IMR-90 (cell line): ENCODE results near the gene MRPL58. TPM values are rescaled to one million over a fixed set of nuclear protein-coding genes. Genes with fewer than 3 reads are reported as not detected.
"Not testable (repeated sequence)": the region's sequence is repeated elsewhere in the genome, so short reads cannot be mapped to it uniquely, and the experiment has no call there.

ENCODE experiments used
- ATAC-seq: fragments of 200-7000 bp; cut with Tn5 transposase; 2 replicates; pipeline ENCODE4 v1.9.1; 2020; ENCODE audit warnings: low read depth, mild to moderate bottlenecking, moderate library complexity
- BruUV-seq: library from RNA; stranded (reverse); fragments of 400-500 nt; replicated peaks from 2 replicates; lab custom pipeline; 2021; lab: Mats Ljungman, UMichigan
- CTCF ChIA-PET: fragments of 300-600 bp; formaldehyde crosslinking; extraction: SDS; loops from one replicate; lab custom pipeline; 2021; ENCODE audit warnings: antibody characterized with exemption; lab: Yijun Ruan, JAX
- POLR2A ChIA-PET: fragments of 300-600 bp; sonication (Branson Sonifier 250); formaldehyde crosslinking; loops from one replicate; lab custom pipeline; 2022; ENCODE audit warnings: antibody characterized with exemption; ENCODE audit not compliant: unreplicated experiment; lab: Charles Lee
- DNase-seq: peaks from one replicate; pipeline ENCODE4 v3.0.0; 2013
- H2AFZ ChIP-seq: replicated peaks from 2 replicates; pipeline ENCODE3; 2013; ENCODE audit warnings: low read length, mild to moderate bottlenecking; ENCODE audit not compliant: poor library complexity
- H2AK5ac ChIP-seq: 2 replicates; pipeline ENCODE4 v1.6.1; 2013; ENCODE audit warnings: low read depth, low read length, inconsistent platforms
- H2AK9ac ChIP-seq: replicated peaks from 2 replicates; pipeline ENCODE3; 2013; ENCODE audit warnings: mild to moderate bottlenecking, low read depth, low read length, moderate library complexity; ENCODE audit not compliant: poor library complexity
- H2BK120ac ChIP-seq: 2 replicates; pipeline ENCODE4 v1.6.1; 2013; ENCODE audit warnings: low read depth, low read length, inconsistent platforms
- H2BK15ac ChIP-seq: 3 replicates; pipeline ENCODE4 v1.6.1; 2013; ENCODE audit warnings: low read depth, low read length, inconsistent platforms
- H2BK20ac ChIP-seq: 2 replicates; pipeline ENCODE4 v1.6.1; 2013; ENCODE audit warnings: low read depth, mild to moderate bottlenecking, inconsistent platforms, low read length, moderate library complexity
- H2BK5ac ChIP-seq: 2 replicates; pipeline ENCODE4 v1.6.1; 2013; ENCODE audit warnings: mild to moderate bottlenecking, low read depth, low read length, inconsistent platforms; ENCODE audit not compliant: poor library complexity, severe bottlenecking
- H3K14ac ChIP-seq: replicated peaks from 2 replicates; pipeline ENCODE4 v1.6.1; 2013; ENCODE audit warnings: low read depth, low read length, inconsistent platforms
- H3K18ac ChIP-seq: 2 replicates; pipeline ENCODE4 v1.6.1; 2013; ENCODE audit warnings: low read depth, low read length, control low read depth
- H3K23ac ChIP-seq: 2 replicates; pipeline ENCODE4 v1.6.1; 2013; ENCODE audit warnings: low read depth, low read length, inconsistent platforms
- H3K27ac ChIP-seq: 2 replicates; pipeline ENCODE4 v1.5.1; 2013; ENCODE audit warnings: mild to moderate bottlenecking, control low read depth, low read length; ENCODE audit not compliant: insufficient read depth
- H3K27me3 ChIP-seq: 2 replicates; pipeline ENCODE4 v1.6.1; 2013; ENCODE audit warnings: low read length; ENCODE audit not compliant: control insufficient read depth, insufficient read depth
- H3K36me3 ChIP-seq: 2 replicates; pipeline ENCODE4 v1.6.1; 2013; ENCODE audit warnings: low read length, mixed read lengths; ENCODE audit not compliant: control insufficient read depth, insufficient read depth
- H3K4ac ChIP-seq: 2 replicates; pipeline ENCODE4 v1.6.1; 2013; ENCODE audit warnings: low read depth, low read length, inconsistent platforms
- H3K4me1 ChIP-seq: 2 replicates; pipeline ENCODE4 v1.6.1; 2013; ENCODE audit warnings: low read length, mixed read lengths; ENCODE audit not compliant: control insufficient read depth, insufficient read depth
- H3K4me2 ChIP-seq: 2 replicates; pipeline ENCODE4 v1.6.1; 2013; ENCODE audit warnings: low read depth, mild to moderate bottlenecking, control low read depth, low read length, moderate library complexity
- H3K4me3 ChIP-seq: 2 replicates; pipeline ENCODE4 v1.5.1; 2013; ENCODE audit warnings: low read depth, mild to moderate bottlenecking, control low read depth, low read length, moderate library complexity; ENCODE audit not compliant: insufficient read depth
- H3K56ac ChIP-seq: 2 replicates; pipeline ENCODE4 v1.6.1; 2013; ENCODE audit warnings: low read length, inconsistent platforms; ENCODE audit not compliant: insufficient read depth; ENCODE audit errors: extremely low read depth
- H3K79me1 ChIP-seq, 2 experiments: 2 replicates each; pipeline ENCODE4 v1.6.1; 2013; ENCODE audit warnings: low read length in 2 of 2, inconsistent platforms in 1 of 2, low read depth in 1 of 2
- H3K9ac ChIP-seq: 2 replicates; pipeline ENCODE4 v1.6.1; 2013; ENCODE audit warnings: low read depth, low read length, control low read depth
- H3K9me1 ChIP-seq: 2 replicates; pipeline ENCODE4 v1.6.1; 2013; ENCODE audit warnings: low read length, inconsistent platforms; ENCODE audit not compliant: insufficient read depth
- H3K9me3 ChIP-seq: 2 replicates; pipeline ENCODE4 v1.6.1; 2013; ENCODE audit warnings: low read length; ENCODE audit not compliant: control insufficient read depth, insufficient read depth
- H4K20me1 ChIP-seq: 2 replicates; pipeline ENCODE4 v1.6.1; 2013; ENCODE audit warnings: low read length, inconsistent platforms; ENCODE audit not compliant: insufficient read depth
- H4K5ac ChIP-seq: 2 replicates; pipeline ENCODE4 v1.6.1; 2013; ENCODE audit warnings: mild to moderate bottlenecking, low read depth, low read length, control low read depth
- H4K8ac ChIP-seq, 2 experiments: 2 replicates each; pipeline ENCODE4 v1.6.1; 2013; ENCODE audit warnings: low read depth in 2 of 2, low read length in 2 of 2, control low read depth in 1 of 2, inconsistent platforms in 1 of 2
- H4K91ac ChIP-seq: 2 replicates; pipeline ENCODE4 v1.6.1; 2013; ENCODE audit warnings: low read depth, low read length, inconsistent platforms; ENCODE audit not compliant: insufficient read depth
- POLR2A ChIP-seq: IDR thresholded peaks from 2 replicates; pipeline ENCODE4 v1.6.1; 2012; ENCODE audit warnings: mild to moderate bottlenecking, low read depth, low read length
- WGBS, 2 experiments: methylation state at CpG; one replicate each; pipeline versions ENCODE4 v1.1.5 to v1.1.7; 2013; ENCODE audit warnings: missing lambda C conversion rate in 2 of 2; ENCODE audit not compliant: insufficient read length in 1 of 2; ENCODE audit errors: extremely low coverage in 2 of 2; 5-methylcytosine and 5-hydroxymethylcytosine counted together
- dilution Hi-C: fragments of 300-500 bp; cut with HindIII; formaldehyde crosslinking; loops from one replicate; pipeline ENCODE4 v1.14.3; 2018; ENCODE audit warnings: low sequenced_read_pairs; ENCODE audit not compliant: unreplicated experiment
- in situ Hi-C: fragments of 300-500 bp; cut with MboI; formaldehyde crosslinking; loops from 3 replicates; pipeline ENCODE4 v1.14.3; 2019; ENCODE audit warnings: low sequenced_read_pairs, inconsistent platforms, mixed read lengths
- intact Hi-C: fragments of 100-400 bp; cut with micrococcal nuclease; formaldehyde crosslinking; loops from 2 replicates; pipeline ENCODE4 v1.10.0; 2022
- polyA plus RNA-seq, 3 experiments: library from polyadenylated mRNA; depleted of rRNA; stranded (reverse); fragments of >200 nt; gene quantifications; 2 replicates each; pipeline ENCODE4 v1.2.3, GENCODE V29; 2012; ENCODE audit warnings: low replicate concordance in 1 of 3
- total RNA-seq: library from RNA; depleted of rRNA; stranded (reverse); fragments of >200 nt; gene quantifications from 2 replicates; pipeline ENCODE4 v1.2.3, GENCODE V29; 2012

Gene MRPL58
- total and polyA plus RNA-seq, 2 of the 4 experiments (the other 2 are of a cell fraction), result 42.5 to 53.0 TPM

DNA sequence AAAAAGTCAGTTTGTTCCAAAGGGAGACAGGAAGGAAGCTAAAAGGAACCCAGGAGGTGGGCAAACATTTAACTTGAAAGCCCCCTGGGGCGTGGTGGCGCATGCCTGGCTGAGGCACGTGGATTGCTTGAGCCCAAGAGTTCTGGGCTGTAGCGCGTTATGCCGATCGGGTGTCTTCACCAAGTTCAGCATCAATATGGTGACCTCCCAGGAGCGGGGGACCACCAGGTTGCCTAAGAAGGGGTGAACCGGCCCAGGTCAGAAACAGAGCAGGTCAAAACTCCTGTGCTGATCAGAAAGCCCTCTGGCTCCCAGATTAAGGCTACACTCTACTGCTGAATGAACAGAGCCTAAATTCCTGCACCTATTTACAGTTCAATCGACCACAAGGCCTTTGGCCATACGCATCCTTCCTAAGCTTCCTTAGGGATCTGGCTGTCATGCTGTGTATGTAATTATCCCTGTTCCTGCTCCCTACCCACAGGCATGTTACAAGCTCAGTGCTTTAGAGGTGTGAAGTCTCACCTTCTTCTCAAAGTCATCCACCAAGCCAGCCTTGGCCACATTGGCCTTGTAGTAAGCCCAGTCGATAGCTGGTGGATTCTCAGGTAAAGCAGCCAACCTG lies 29.3 kb downstream of the MRPL58 start (continued):
- no peak for TF ChIP-seq POLR2A

DNA sequence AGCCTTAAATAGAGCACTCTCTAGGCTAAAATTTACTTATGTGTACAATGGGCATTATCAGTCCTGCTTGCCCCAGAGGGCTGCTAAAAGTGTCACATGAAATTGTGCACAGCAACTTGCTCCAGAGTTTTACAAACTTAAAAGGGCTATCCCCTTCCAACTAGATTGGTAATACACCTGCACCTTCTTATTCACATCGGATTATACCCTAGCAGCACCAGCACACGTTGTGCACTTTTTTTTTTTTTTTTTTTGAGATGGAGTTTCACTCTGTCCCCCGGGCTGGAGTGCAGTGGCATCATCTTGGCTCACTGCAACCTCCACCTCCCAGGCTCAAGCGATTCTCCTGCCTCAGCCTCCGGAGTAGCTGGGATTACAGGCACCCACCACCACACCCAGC lies 31.3 kb downstream of the MRPL58 start:
- H2AK9ac ChIP-seq, H4K8ac ChIP-seq, H4K5ac ChIP-seq, H3K27ac ChIP-seq, ATAC-seq, CTCF ChIA-PET, H3K4me2 ChIP-seq, H3K4me1 ChIP-seq, H3K56ac ChIP-seq, H3K27me3 ChIP-seq, H3K14ac ChIP-seq, H3K18ac ChIP-seq, H4K20me1 ChIP-seq, H2BK20ac ChIP-seq, H3K23ac ChIP-seq, H4K91ac ChIP-seq, BruUV-seq, H2AK5ac ChIP-seq, H3K9me3 ChIP-seq, DNase-seq, H3K4ac ChIP-seq, H2AFZ ChIP-seq, H2BK15ac ChIP-seq, POLR2A ChIA-PET, dilution Hi-C loops, H3K9me1 ChIP-seq, H2BK120ac ChIP-seq, intact Hi-C loops, H3K4me3 ChIP-seq, in situ Hi-C loops, H2BK5ac ChIP-seq, H3K9ac ChIP-seq: not testable (repeated sequence)
- Histone ChIP-seq H3K36me3 (peaks cover 24% of the 10 kb centered on the region), H3K79me1 (peaks cover 24 to 52% of the 10 kb centered on the region in 2 experiments)
- WGBS, 2 experiments, result no CpG with 5 or more reads among the region's 5 CpGs
